Natural killer cell (primary cell): ENCODE data around the gene KRT85. TPM values are rescaled to one million over a fixed set of nuclear protein-coding genes. Genes with fewer than 3 reads are reported as not detected.

Experiments used
- ATAC-seq, 3 donors: fragments of 150-1000 bp in 2 of 3; fragments of 200-7000 bp in 1 of 3; cut with Tn5 transposase; 1 replicate in 1 of 3; 2 replicates in 2 of 3; pipeline ENCODE4 v1.10.0; 2021; ENCODE audit warnings: mild to moderate bottlenecking in 2 of 3, moderate library complexity in 2 of 3
- DNase-seq, 2 donors: peaks; one replicate each; pipeline versions ENCODE4 v3.0.0 to v3.0.0-alpha.2; 2013 to 2021; ENCODE audit warnings: mixed read lengths in 1 of 2
- H3K27ac ChIP-seq: one replicate; pipeline ENCODE4 v1.5.1; 2013; ENCODE audit warnings: mild to moderate bottlenecking, low read length
- H3K27me3 ChIP-seq: one replicate; pipeline ENCODE4 v1.6.1; 2013; ENCODE audit warnings: low read length; ENCODE audit not compliant: control insufficient read depth, insufficient read depth
- H3K36me3 ChIP-seq: one replicate; pipeline ENCODE4 v1.6.1; 2013; ENCODE audit warnings: low read length; ENCODE audit not compliant: control insufficient read depth, insufficient read depth
- H3K4me1 ChIP-seq: one replicate; pipeline ENCODE4 v1.6.1; 2013; ENCODE audit warnings: low read length; ENCODE audit not compliant: control insufficient read depth, insufficient read depth
- H3K4me3 ChIP-seq: one replicate; pipeline ENCODE4 v1.5.1; 2013; ENCODE audit warnings: low read length
- H3K9me3 ChIP-seq: one replicate; pipeline ENCODE4 v1.6.1; 2013; ENCODE audit warnings: low read length; ENCODE audit not compliant: control insufficient read depth, insufficient read depth
- H3K27ac Mint-ChIP-seq, 2 donors: one replicate each; pipeline ENCODE4 v1.8.0; 2022; ENCODE audit warnings: mild to moderate bottlenecking in 2 of 2, mixed read lengths in 2 of 2, moderate library complexity in 1 of 2
- H3K27me3 Mint-ChIP-seq, 2 donors: one replicate each; pipeline ENCODE4 v1.8.0; 2022; ENCODE audit warnings: low read depth in 2 of 2, mixed read lengths in 2 of 2
- H3K36me3 Mint-ChIP-seq: one replicate; pipeline ENCODE4 v1.8.0; 2022; ENCODE audit warnings: mixed read lengths
- H3K4me1 Mint-ChIP-seq, 2 donors: one replicate each; pipeline ENCODE4 v1.8.0; 2022; ENCODE audit warnings: mixed read lengths in 2 of 2
- H3K4me3 Mint-ChIP-seq: one replicate; pipeline ENCODE4 v1.8.0; 2022; ENCODE audit warnings: mild to moderate bottlenecking, moderate library complexity, mixed read lengths
- H3K9me3 Mint-ChIP-seq, 2 donors: one replicate each; pipeline ENCODE4 v1.8.0; 2022; ENCODE audit warnings: mixed read lengths in 2 of 2
- CTCF ChIP-seq: fragments of 200-600 bp; IDR thresholded peaks from one replicate; pipeline ENCODE4 v1.8.0; 2022; ENCODE audit warnings: antibody characterized with exemption
- WGBS: methylation state at CpG from one replicate; pipeline ENCODE4 v1.1.7; 2013; ENCODE audit warnings: missing lambda C conversion rate; ENCODE audit not compliant: insufficient coverage; 5-methylcytosine and 5-hydroxymethylcytosine counted together
- intact Hi-C: fragments of 100-400 bp; cut with micrococcal nuclease; formaldehyde crosslinking; loops from one replicate; pipeline ENCODE4 v1.14.2; 2022
- total RNA-seq, 4 donors: library from RNA; stranded (reverse); fragments of 120-200 nt in 1 of 4; gene quantifications; one replicate each; pipeline versions ENCODE4 v1.2.3 to v1.2.4, GENCODE V29; 2013 to 2022

KRT85 gene
- total RNA-seq, 3 donors from 2014 or later (not counting 1 experiment from before 2014, with no cell fraction given) = not detected

GRCh38 chr12:52320784-52321400, 46.4 kb downstream of the KRT85 start, which contains the start of gene KRT83:
KRT83 (minus strand) TSS chr12:52321398; CDS start chr12:52321335, 63 bp downstream.
- H3K36me3 ChIP-seq = no peaks in the 10 kb centered on the region
- intact Hi-C loops = no loop called here
- DNase-seq (no peak), ATAC-seq (no peak)
- no peaks in the 10 kb centered on the region for H3K27me3 ChIP-seq
- no peak for TF ChIP-seq CTCF
- Mint-ChIP-seq H3K4me1 (peaks cover 7 to 11% of the 10 kb centered on the region in 2 donors), H3K36me3 (no peaks in the 10 kb centered on the region), H3K4me3 (no peak within 1 kb of the TSS), H3K27ac (no peak within 1 kb of the TSS), H3K9me3 (no peaks in the 10 kb centered on the region), H3K27me3 (peaks cover 39 to 46% of the 10 kb centered on the region in 2 donors)
- H3K4me1 ChIP-seq = no peaks in the 10 kb centered on the region
- no peak within 1 kb of the TSS for H3K27ac ChIP-seq
- no peak within 1 kb of the TSS for H3K4me3 ChIP-seq
- WGBS = 72% methylated on average over 35 of the region's 35 CpGs
- H3K9me3 ChIP-seq = no peaks in the 10 kb centered on the region

GRCh38 chr12:52319097-52319496, 48.2 kb downstream of the KRT85 start:
- H3K4me1 Mint-ChIP-seq = peaks cover 7 to 19% of the 10 kb centered on the region in 2 donors
- peak in 1 of 2 donors; percentile 13 for DNase-seq
- Histone ChIP-seq H3K9me3 (no peaks in the 10 kb centered on the region), H3K27ac (no peak overlapping the region), H3K27me3 (no peaks in the 10 kb centered on the region), H3K36me3 (no peaks in the 10 kb centered on the region), H3K4me1 (no peaks in the 10 kb centered on the region), H3K4me3 (no peak overlapping the region)
- intact Hi-C loops = no loop called here
- no peak overlapping the region for H3K27ac Mint-ChIP-seq
- H3K36me3 Mint-ChIP-seq = no peaks in the 10 kb centered on the region
- ATAC-seq = peak in 2 of 3 donors; percentile 40 to 44
- WGBS = 69% methylated on average over 11 of the region's 11 CpGs
- no peaks in the 10 kb centered on the region for H3K9me3 Mint-ChIP-seq
- peaks cover 31 to 36% of the 10 kb centered on the region in 2 donors for H3K27me3 Mint-ChIP-seq
- TF ChIP-seq CTCF = no peak
- H3K4me3 Mint-ChIP-seq = no peak overlapping the region

GRCh38 chr12:52318241-52318990, 48.9 kb downstream of the KRT85 start:
- peaks cover 7 to 19% of the 10 kb centered on the region in 2 donors for H3K4me1 Mint-ChIP-seq
- no peak overlapping the region for H3K27ac Mint-ChIP-seq
- H3K27ac ChIP-seq = no peak overlapping the region
- WGBS = 98% methylated on average over 8 of the region's 11 CpGs
- no peak overlapping the region for H3K4me3 Mint-ChIP-seq
- DNase-seq (no peak), ATAC-seq (no peak)
- H3K4me1 ChIP-seq = no peaks in the 10 kb centered on the region
- H3K4me3 ChIP-seq = no peak overlapping the region
- H3K9me3 Mint-ChIP-seq = no peaks in the 10 kb centered on the region
- no peaks in the 10 kb centered on the region for H3K27me3 ChIP-seq
- no peaks in the 10 kb centered on the region for H3K36me3 Mint-ChIP-seq
- no peaks in the 10 kb centered on the region for H3K36me3 ChIP-seq
- H3K9me3 ChIP-seq = no peaks in the 10 kb centered on the region
- peaks cover 29 to 33% of the 10 kb centered on the region in 2 donors for H3K27me3 Mint-ChIP-seq
- TF ChIP-seq CTCF = no peak
- intact Hi-C loops = no loop called here
